H1 (cell line): Measurements from ENCODE around the gene PPFIA2. TPM values are rescaled to one million over a fixed set of nuclear protein-coding genes. Genes with fewer than 3 reads are reported as not detected.

Experiments
- BCL11A ChIP-seq, 2 experiments: IDR thresholded peaks; one replicate each; pipeline ENCODE4 v1.6.1; 2011; ENCODE audit warnings: low read depth in 2 of 2, low read length in 2 of 2, mild to moderate bottlenecking in 2 of 2
- EGR1 ChIP-seq: IDR thresholded peaks from 2 replicates; pipeline ENCODE4 v1.6.1; 2011; ENCODE audit warnings: low read depth, low read length, borderline replicate concordance
- EZH2 ChIP-seq: fragments of 200-600 bp; sonication (generic); IDR thresholded peaks from 2 replicates; pipeline ENCODE4 v1.7.1; 2012; ENCODE audit warnings: low read depth, mild to moderate bottlenecking, moderate library complexity, low read length, inconsistent platforms; ENCODE audit not compliant: severe bottlenecking
- POU5F1 ChIP-seq: IDR thresholded peaks from 2 replicates; pipeline ENCODE4 v1.6.1; 2011; ENCODE audit warnings: low read depth, mild to moderate bottlenecking, low read length, moderate library complexity
- TAF7 ChIP-seq: optimal IDR thresholded peaks from 2 replicates; pipeline ENCODE3; 2011; ENCODE audit warnings: low read depth, mild to moderate bottlenecking, inconsistent platforms, low read length, moderate library complexity, borderline replicate concordance
- polyA plus RNA-seq, 7 experiments: library from polyadenylated mRNA; depleted of rRNA in 3 of 7; stranded (reverse) in 5 of 7; unstranded in 2 of 7; fragments of >200 nt in 5 of 7; fragments of 200-250 nt in 2 of 7; gene quantifications; 1 replicate in 5 of 7; 2 replicates in 1 of 7; 4 replicates in 1 of 7; pipeline versions ENCODE4 v1.2.1 to v1.2.3, GENCODE V29; 2011 to 2013; ENCODE audit warnings: missing spikeins in 2 of 7, mixed read lengths in 2 of 7
- total RNA-seq: library from RNA; stranded (reverse); fragmentation: NEBNext Ultra II Directional; extraction: Animal tissue kit (Norgen Biotek cat#: 25700); gene quantifications from 2 replicates; pipeline ENCODE4 v1.2.1, GENCODE V29; 2021

Gene PPFIA2
- total and polyA plus RNA-seq, 2 of the 8 experiments (the other 6 are each of a cell fraction or from before 2014, with no cell fraction given): 1.2 to 1.8 TPM

DNA sequence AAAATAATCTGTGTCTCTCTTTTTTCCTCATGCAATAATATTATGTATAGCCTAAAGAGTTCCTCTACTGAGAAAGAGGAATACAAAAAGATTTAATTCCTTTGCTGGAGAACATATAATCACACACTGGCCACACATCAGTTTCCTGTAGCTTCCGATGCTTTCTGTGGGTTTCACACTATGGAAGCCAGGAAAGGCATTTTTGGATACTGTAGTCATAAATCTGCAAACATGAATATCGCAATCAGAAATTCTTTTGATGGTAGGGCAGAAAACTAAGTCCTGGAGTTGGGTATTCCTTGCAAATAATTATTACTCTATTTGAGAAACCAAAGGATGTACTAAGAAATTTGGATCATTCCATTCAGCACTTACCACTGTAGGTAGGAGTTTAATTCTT, 421.3 kb downstream of the PPFIA2 start (continued):
- no peak for TF ChIP-seq EGR1
- TF ChIP-seq EZH2: no peak
- TF ChIP-seq BCL11A (IDR thresholded peaks at IDR 0.05; ENCODE audit: low read depth in 2 of 2, low read length in 2 of 2): no peak
- TF ChIP-seq TAF7: no peak
- TF ChIP-seq POU5F1: no peak
- TF ChIP-seq, all 59 proteins: peak for 0
